Ishikawa (cell line): Measurements from ENCODE around the gene LRP1.

Source experiments
- CEBPB ChIP-seq: IDR thresholded peaks from 2 replicates; pipeline ENCODE4 v1.6.1; 2012
- EGR1 ChIP-seq: IDR thresholded peaks from 2 replicates; pipeline ENCODE4 v1.6.1; 2012
- EP300 ChIP-seq: IDR thresholded peaks from 2 replicates; pipeline ENCODE4 v1.6.1; 2012; ENCODE audit warnings: borderline replicate concordance
- NFIC ChIP-seq: IDR thresholded peaks from 2 replicates; pipeline ENCODE4 v1.6.1; 2012
- RAD21 ChIP-seq: IDR thresholded peaks from 2 replicates; pipeline ENCODE4 v1.6.1; 2012; ENCODE audit warnings: low read depth
- REST ChIP-seq: IDR thresholded peaks from 2 replicates; pipeline ENCODE4 v1.6.1; 2012; ENCODE audit warnings: low read depth, mild to moderate bottlenecking
- TAF1 ChIP-seq: IDR thresholded peaks from 2 replicates; pipeline ENCODE4 v1.6.1; 2012; ENCODE audit warnings: low read depth, mild to moderate bottlenecking
- TCF12 ChIP-seq: IDR thresholded peaks from 2 replicates; pipeline ENCODE4 v1.6.1; 2012; ENCODE audit warnings: low read depth
- YY1 ChIP-seq: IDR thresholded peaks from 2 replicates; pipeline ENCODE4 v1.6.1; 2012; ENCODE audit warnings: low read depth
- ZBTB7A ChIP-seq: IDR thresholded peaks from 2 replicates; pipeline ENCODE4 v1.6.1; 2012; ENCODE audit warnings: low read depth
- TF ChIP-seq, protein P1 (sequence below): IDR thresholded peaks from 2 replicates; pipeline ENCODE4 v1.6.1; 2012

GRCh38 chr12:57227315-57228115 is 99.2 kb downstream of the LRP1 start:
- TF ChIP-seq CEBPB (no peak), EP300 (no peak), TCF12 (no peak), NFIC (no peak), REST (no peak), RAD21 (no peak), ZBTB7A (no peak), TAF1 (no peak), EGR1 (no peak), YY1 (no peak)
- TF ChIP-seq, protein P1, sequence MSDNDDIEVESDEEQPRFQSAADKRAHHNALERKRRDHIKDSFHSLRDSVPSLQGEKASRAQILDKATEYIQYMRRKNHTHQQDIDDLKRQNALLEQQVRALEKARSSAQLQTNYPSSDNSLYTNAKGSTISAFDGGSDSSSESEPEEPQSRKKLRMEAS: no peak
